SH-SY5Y (cell line): ENCODE results near the gene STX10.

Experiments used
- GATA2 ChIP-seq: IDR thresholded peaks from 2 replicates; pipeline ENCODE4 v1.6.1; 2011; ENCODE audit warnings: mild to moderate bottlenecking, low read depth, low read length
- GATA3 ChIP-seq: IDR thresholded peaks from 2 replicates; pipeline ENCODE4 v1.6.1; 2011; ENCODE audit warnings: low read depth, mild to moderate bottlenecking, low read length, moderate library complexity

DNA sequence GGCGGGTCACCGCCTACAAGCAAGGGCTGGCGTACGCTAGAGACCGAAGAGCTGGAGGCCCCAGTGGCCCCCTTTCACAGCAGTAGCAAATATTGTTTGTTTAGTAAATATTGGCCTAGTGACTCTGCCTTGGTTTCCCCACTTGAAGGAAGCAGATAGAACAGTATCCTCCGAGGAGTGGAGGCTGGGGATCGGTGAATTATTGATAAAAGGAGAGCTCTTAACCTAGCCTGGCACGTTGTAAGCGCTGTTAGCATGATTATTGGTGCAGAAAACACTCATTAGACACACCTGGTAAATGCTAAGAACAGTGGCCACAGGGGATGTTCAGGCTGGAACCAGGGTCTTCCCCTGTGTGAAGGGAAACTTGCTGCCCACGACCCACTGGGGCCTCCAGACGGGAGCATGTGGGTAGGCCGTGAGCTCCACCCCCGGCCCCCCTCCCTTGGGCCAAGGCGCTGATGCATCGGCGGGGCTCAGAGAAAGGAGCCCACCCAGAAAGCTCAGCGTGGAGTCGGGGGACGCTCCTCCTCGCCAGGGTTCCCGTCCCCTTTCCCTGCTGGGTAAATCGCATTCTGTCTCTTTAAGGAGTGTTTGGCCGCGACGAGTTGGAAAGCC lies 2.3 kb upstream of the STX10 start:
- TF ChIP-seq GATA2 (no peak), GATA3 (no peak)
